HG02763 (cell line): ENCODE measurements around the gene SOX4.

Experiments
- ATAC-seq: cut with Tn5 transposase; IDR thresholded peaks from one replicate; pipeline ENCODE4 v1.9.1; 2021; ENCODE audit warnings: mild to moderate bottlenecking, moderate library complexity; ENCODE audit not compliant: unreplicated experiment

SOX4 gene

DNA sequence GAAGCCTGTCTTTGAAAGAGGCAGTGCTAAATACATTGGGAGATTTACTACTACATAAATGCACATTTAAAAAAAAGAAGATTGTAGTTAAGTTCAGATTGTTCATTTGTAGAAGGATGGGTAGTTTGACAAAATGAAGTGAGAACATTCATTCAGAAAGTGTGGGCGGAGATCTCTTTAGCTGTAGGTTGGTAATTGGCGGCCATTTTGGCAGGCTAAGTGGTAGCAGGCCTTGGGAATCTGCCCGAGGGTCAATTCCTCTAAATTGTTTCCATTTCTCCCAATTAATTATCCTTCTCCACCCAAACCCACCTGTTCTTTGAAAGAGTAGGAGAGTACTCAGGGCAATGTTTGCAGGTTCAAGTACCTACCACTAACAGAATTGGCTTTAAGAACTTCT is 17.9 kb downstream of the SOX4 start:
- no peak for ATAC-seq

DNA sequence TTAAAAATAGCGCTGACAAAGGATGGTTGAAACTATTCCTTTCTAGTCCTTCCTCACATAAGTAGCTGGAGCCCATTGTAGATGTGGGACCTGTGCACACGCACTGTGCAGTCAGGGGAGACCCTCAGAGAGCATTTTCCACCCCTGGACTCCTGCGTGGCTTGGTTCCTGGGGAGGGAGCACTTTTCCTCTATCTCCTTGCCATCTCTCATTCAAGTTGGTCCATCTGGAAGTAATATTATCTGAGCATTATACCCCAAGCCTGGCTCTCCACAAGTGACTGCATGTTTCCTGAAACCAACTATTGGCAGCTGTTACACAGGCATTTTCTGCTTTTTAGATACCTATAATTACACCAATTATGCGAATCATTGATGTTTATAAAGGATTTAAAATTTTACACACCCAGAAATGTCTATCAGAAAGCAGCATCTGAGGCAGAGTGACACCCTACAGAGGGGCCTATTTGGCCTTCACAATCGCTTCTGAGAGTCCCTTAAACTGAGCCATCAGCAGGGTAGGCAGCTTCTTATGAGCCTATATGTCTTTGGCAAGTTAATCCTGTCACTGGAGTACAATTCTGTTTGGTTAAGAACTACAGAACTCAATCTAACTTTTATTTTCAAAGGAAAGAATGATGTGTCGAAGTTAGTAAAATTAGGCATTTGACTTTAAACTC is 18.7 kb downstream of the SOX4 start:
- no peak for ATAC-seq

DNA sequence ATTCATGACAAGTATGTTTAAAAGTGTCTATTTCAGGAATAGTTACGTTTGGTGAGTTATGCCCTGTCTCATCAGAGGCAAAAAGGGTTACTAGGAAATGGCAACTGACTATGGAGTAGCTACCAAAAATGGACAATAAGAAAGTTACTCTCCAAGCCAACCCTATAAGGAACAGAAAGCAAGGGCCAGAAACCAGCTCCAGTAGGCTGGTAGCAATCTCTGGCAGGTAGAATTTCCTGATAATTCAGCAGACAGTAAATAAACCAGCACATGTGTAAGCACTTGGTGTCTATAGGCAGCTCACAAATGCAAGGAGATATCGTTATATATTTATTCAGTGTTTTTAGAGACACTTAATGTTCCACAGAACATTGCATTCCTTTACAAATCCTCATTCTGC is 20.3 kb downstream of the SOX4 start:
- ATAC-seq, result no peak

DNA sequence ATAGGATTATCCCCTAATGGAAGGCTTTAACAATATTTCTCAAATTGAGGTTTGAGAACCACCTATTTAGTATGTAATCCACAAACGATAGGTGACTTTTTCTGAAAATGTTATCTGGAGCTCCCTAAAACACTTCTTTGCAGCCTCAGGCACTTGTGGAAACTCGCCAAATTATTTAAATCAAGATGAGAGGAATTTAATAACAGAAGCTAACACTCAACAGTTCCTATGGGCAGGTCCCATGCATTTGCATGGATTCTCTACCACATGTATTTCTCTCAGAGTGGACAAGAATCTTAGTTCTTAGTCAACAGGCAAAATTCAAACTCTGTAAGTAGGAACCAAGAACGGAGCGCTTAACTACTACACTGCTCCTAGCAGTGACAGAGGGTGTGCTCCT is 20.7 kb downstream of the SOX4 start:
- no peak for ATAC-seq

DNA sequence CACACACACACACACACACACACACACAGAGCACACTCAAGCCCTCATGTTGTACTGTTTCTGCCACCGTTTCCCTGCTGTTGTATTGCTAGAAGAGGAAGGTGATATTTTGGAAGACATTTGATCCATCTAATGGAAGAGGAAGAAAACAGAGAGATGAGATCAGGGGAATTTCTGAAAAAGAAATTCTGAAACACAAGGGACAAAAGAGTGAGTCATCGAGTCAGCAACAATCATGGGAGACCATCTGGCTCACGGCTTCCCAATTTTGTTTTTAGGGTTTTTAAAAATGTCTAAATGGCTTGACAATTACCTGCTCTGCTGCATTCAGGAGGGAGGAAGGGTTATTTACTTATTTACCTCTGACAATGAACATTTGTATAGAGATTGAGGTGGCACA is 22.0 kb downstream of the SOX4 start:
- no peak for ATAC-seq

DNA sequence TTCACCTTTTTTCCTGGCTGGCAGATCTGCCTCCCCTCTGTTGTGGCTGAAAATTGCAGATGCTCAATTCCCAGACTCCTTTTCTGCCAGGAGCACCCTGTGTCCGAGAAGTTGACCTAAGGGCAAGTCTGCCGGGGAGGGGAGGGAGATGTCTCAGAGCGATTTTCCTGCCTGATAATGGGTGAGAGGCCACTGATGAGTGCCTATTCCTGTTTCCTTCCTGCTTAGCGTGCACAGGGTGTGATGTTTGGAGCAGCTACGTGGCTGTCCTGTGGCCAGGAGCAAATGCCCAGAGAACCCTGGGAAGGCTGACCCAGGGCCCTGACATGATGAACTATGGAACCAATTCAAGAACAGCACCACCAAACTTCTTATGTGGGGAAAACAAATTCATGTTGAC is 22.5 kb downstream of the SOX4 start:
- no peak for ATAC-seq

DNA sequence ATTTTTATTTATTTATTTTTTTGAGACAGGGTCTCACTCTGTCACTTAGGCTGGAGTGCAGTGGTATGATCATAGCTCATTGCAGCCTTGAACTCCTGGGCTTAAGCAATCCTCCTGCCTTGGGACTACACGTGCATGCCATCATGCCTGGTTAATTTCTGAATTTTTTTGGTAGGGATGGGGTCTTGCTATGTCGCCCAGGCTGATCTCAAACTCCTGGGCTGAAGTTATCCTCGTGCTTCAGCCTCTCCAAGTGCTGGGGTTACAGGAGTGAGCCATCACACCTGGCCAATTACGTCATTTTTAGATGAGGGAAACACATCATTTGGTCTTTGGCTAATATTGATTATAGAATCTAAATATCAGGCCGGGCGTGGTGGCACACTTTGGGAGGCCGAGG is 32.1 kb downstream of the SOX4 start:
- ATAC-seq, result no peak

DNA sequence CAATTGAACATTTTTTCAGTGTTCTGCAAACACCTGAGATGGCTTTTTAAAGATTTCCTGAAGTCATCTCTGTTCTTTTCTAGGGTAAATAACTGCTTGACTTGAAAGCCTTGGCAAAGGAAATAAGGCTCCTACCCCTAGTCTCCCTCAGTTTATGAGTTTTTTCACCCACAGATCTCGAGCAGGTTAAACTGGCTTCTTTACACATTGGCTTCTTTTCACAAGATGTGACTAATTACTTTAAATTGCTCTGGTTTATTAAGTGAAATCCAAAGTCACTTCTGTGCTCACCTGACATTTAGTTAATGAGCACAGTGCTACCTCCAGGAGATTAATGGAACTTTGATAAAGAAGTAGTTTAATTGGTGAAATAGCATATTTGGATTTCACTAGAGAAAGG is 33.2 kb downstream of the SOX4 start:
- no peak for ATAC-seq

DNA sequence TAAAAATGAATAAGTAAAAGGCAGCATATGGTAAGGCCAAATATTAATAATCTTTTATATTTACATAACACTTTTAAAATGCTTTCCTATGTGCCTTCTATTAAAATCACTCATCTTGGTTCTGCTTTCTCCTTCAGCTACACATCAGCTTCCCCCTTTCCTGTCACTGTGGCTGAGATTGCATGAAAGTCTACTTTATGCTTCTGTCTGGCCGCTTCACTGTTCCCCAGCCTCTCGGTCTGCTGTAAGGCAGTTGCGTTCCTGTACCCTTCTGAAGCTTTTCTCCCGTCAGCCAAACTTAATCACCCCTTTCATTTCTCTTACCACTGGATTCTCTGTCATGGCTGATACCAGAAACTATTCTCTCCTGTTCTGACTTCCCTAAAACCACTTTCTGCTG is 34.6 kb downstream of the SOX4 start:
- ATAC-seq, result no peak

DNA sequence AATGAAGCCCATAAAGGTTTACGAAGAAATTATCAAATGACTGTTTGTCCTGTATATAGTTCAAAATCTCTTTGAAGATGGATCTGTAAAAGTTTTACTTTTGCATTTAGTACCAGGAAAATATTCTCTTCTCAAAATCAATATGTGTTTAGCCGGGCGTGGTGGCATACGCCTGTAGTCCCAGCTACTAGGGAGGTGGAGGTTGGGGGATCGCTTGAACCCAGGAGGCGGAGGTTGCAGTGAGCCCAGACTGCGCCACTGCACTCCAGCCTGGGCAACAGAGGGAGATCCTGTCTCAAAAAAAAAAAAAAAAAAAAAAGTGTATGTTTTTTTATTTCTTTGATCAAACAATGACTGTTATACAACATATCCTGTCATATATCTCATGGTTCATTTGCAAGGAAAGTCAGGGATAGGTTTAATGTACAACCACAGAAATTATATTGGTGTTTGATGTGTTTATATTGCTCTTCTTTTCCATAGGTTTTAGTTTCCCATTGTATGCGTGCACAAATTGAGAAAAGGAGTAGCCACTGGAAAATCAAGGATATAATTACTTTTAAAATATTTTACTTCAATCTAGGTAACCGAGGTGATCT is 40.1 kb downstream of the SOX4 start:
- no peak for ATAC-seq

DNA sequence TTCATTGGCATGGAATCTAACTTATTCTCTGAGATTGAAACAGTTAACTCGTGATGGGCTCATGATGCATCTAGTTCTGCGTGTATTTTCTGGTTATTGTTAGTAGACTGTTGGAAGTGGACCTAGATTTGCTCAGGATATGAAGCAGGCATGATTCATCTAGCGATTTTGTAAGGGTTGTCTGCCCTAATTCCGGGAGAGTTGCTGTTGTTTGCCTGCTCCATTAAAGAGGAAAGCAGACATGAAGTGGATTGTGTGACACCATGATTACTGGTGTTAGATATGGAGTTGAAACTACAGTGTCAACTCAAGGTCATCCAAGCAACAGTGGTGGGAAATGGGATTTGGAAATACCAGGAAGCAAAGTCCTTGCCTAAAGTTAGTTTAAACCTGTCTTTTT is 41.0 kb downstream of the SOX4 start:
- ATAC-seq, result no peak

DNA sequence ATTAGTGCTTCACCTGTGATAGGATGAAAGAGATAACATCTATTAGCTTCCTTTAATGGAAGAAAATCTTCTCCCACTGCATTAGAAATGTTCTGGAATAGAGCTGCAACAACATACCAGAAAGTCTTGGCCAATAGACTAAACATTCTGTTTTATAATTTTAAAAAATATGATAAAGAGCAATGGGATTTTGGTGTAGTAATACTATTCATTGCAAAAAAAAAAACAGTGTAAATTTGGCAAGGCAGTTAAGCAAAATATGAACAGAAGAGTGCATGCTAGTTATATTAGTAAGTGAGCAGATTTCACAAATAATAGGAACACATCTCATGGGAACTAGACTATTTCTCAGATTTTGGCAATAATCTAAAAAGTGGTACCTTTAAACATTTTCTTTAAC is 43.3 kb downstream of the SOX4 start:
- ATAC-seq, result no peak

DNA sequence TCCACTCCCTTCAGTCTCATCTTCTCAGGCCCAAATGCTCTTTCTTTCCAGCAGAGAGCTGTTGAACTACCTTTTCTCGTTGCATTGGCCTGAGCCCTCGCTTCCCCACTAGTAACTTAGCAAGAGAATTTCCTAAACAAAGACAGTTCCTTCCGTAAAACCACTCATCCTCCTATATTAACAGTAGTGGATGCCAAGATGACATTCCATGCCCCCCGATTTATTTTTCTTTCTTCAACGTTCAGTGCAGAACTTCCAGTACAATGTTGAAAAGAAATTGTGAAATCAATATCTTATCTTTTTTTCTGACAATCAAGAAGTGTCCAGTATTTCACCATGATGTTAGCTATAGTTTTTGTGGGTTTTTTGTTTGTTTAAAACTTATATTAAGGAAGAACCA is 45.8 kb downstream of the SOX4 start:
- no peak for ATAC-seq
